HG02981 (cell line): ENCODE data around the gene PRRG2.
A peak's percentile ranks its signal among the peaks of the same experiment; 100 is the strongest.

Experiments
- ATAC-seq: cut with Tn5 transposase; IDR thresholded peaks from one replicate; pipeline ENCODE4 v1.9.1; 2021; ENCODE audit warnings: mild to moderate bottlenecking, moderate library complexity; ENCODE audit not compliant: unreplicated experiment

Gene PRRG2

GRCh38 chr19:49556412-49557398 is 24.4 kb upstream of the PRRG2 start:
- no peak for ATAC-seq

- no peak for ATAC-seq
These were observed 23.3 kb upstream of the PRRG2 start for GRCh38 chr19:49557641-49558325.

- ATAC-seq: no peak
These were observed 22.5 kb upstream of the PRRG2 start for GRCh38 chr19:49558591-49558990.

- ATAC-seq: no peak
These were observed 21.7 kb upstream of the PRRG2 start for GRCh38 chr19:49559443-49559842.

GRCh38 chr19:49559928-49560327 is 21.2 kb upstream of the PRRG2 start:
- ATAC-seq: no peak

GRCh38 chr19:49560358-49560900 is 20.7 kb upstream of the PRRG2 start:
- ATAC-seq: no peak

GRCh38 chr19:49564616-49565045 is 16.5 kb upstream of the PRRG2 start:
- ATAC-seq: no peak

GRCh38 chr19:49565261-49565660 is 15.9 kb upstream of the PRRG2 start:
- no peak for ATAC-seq

- ATAC-seq: no peak
These were observed 14.8 kb upstream of the PRRG2 start for GRCh38 chr19:49566302-49566701.

- no peak for ATAC-seq
These were observed 13.2 kb upstream of the PRRG2 start for GRCh38 chr19:49567861-49568441.

- no peak for ATAC-seq
These were observed 10.8 kb upstream of the PRRG2 start for GRCh38 chr19:49570138-49570856.

GRCh38 chr19:49570997-49571676 is 10.0 kb upstream of the PRRG2 start:
- no peak for ATAC-seq

- no peak for ATAC-seq
These were observed 8.1 kb upstream of the PRRG2 start for GRCh38 chr19:49573009-49573408.

- no peak for ATAC-seq
These were observed 7.7 kb upstream of the PRRG2 start for GRCh38 chr19:49573425-49573824.

GRCh38 chr19:49574206-49574755 is 6.8 kb upstream of the PRRG2 start:
- no peak for ATAC-seq

- no peak for ATAC-seq
These were observed 1.9 kb upstream of the PRRG2 start for GRCh38 chr19:49579193-49579592.

GRCh38 chr19:49579947-49580263 is 1.2 kb upstream of the PRRG2 start:
- ATAC-seq: no peak

- peak; percentile 92 for ATAC-seq
These were observed 681 bp upstream of the PRRG2 start, which contains the start of gene NOSIP for GRCh38 chr19:49580264-49581006. TSS of gene NOSIP (minus strand) at chr19:49580556. CDS start at chr19:49560691, 19,865 bp downstream.

GRCh38 chr19:49583239-49583638 is 2.1 kb downstream of the PRRG2 start:
- ATAC-seq: no peak
